ENCODE results near the gene SAMD1. TPM values are rescaled to one million over a fixed set of nuclear protein-coding genes. Genes with fewer than 3 reads are reported as not detected.

The SAMD1 gene
- total and polyA plus RNA-seq, 3 donors from 2014 or later: 34.0 to 72.9 (median 50.6) TPM

DNA sequence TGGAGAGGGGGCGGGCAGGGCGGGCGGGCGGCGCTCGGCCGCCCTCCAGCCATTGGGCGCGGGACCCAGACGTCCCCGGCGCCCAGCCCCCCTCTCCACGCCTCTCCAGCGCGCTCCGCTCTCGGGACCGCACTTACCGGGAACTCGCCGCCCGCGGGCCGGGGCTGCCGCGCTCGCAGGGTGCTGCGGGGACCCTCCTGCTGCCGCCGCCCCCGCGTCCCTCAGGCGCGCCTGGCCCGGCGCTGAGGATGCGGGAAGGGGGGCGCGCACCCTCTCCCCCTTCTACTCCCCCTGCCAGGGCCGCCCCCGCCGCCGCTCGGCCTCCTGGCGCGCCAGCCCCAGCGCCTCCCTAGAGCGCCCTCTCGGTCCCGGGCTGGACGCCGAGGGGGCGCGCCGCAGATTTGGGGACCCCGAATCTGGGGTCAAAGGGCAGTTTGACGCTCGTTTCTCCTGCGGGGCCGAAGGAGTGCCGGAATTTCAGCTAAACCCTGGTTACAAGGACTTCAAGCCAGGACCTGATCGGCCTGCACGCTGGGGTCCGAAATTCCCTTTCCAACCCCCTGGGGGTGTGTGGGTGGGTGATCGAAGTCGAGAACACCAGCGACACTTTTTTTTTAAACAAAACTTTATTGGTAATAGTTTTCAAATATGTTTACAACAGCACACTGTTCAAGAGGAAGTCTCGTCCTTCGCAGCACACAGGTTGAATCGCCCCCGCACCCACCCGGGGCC is 696 bp upstream of the SAMD1 start:
- Histone ChIP-seq H3K36me3 (ENCODE audit: low read depth, missing control alignments) (no peaks in the 10 kb centered on the region), H3K27me3 (no peaks in the 10 kb centered on the region), H3K4me1 (peaks cover 19% of the 10 kb centered on the region), H3K9me3 (no peaks in the 10 kb centered on the region), H3K4me3 (peak overlapping the region; percentile 71 to 82), H3K27ac (peak overlapping the region; percentile 89 to 97)
- intact Hi-C loops (cut with DNase I; ENCODE audit: low total_unique reads): no loop called here
- TF ChIP-seq, protein P1, sequence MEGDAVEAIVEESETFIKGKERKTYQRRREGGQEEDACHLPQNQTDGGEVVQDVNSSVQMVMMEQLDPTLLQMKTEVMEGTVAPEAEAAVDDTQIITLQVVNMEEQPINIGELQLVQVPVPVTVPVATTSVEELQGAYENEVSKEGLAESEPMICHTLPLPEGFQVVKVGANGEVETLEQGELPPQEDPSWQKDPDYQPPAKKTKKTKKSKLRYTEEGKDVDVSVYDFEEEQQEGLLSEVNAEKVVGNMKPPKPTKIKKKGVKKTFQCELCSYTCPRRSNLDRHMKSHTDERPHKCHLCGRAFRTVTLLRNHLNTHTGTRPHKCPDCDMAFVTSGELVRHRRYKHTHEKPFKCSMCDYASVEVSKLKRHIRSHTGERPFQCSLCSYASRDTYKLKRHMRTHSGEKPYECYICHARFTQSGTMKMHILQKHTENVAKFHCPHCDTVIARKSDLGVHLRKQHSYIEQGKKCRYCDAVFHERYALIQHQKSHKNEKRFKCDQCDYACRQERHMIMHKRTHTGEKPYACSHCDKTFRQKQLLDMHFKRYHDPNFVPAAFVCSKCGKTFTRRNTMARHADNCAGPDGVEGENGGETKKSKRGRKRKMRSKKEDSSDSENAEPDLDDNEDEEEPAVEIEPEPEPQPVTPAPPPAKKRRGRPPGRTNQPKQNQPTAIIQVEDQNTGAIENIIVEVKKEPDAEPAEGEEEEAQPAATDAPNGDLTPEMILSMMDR (IDR thresholded peaks at IDR 0.05): peak in 2 of 3 experiments; percentile 0 to 18
- TF ChIP-seq POLR2A (IDR thresholded peaks at IDR 0.05): peak; percentile 40
- no peak for DNase-seq
- WGBS, 2 donors: 0% methylated on average over 26 to 54 of the region's 72 CpGs

DNA sequence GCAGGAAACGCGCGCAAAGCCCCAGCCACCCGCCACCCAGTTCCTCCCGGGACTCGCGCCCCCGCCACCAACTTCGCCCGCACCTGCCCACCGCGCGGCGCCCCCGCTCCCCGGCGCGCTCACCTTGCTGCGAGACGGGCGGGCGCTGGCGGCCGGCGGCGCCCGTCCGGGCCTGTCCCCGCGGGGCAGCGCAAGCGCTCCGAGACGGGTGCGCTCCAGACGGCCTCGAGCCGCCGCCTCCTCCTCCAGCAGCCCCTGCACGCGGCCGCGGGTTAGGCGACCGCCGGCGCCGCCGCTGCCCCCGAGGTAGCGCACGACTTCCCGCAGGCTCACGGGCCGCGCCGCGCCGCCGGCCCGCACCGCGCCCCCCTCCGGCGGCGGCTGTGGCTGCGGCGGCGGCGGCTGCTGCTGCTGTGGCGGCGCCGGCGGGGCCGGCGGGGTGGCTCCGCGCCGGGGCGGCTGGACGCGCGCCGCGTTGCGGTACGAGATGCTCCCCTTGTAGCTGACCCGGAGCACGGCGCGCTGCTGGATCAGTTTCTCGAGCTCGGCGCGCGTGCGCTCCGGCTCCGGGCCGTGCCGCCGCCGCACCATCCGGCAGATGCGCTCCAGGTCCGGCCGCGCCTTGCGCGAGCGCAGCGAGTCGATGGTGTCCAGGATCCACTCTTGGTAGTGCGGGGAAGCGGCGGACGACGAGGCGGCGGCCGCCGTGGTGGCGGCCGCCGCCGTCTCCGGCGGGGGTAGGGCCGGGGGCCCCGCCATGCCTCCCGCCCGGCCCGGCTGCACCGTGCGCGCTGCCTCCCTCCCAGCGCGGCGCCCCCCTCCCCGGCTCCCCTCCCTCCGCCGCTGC is 666 bp downstream of the SAMD1 start:
- DNase-seq: no peak
- H3K9me3 ChIP-seq: no peaks in the 10 kb centered on the region
- 0% methylated on average over 11 to 77 of the region's 142 CpGs for WGBS, 2 donors
- intact Hi-C loops (cut with DNase I; ENCODE audit: low total_unique reads): no loop called here
- peak overlapping the region in 1 of 2 donors; percentile 97 for H3K27ac ChIP-seq
- peaks cover 14% of the 10 kb centered on the region for H3K4me1 ChIP-seq
- TF ChIP-seq, protein P1 (IDR thresholded peaks at IDR 0.05): peak in 2 of 3 experiments; percentile 2 to 24
- no peak for TF ChIP-seq POLR2A (IDR thresholded peaks at IDR 0.05)
- peak overlapping the region; percentile 50 to 71 for H3K4me3 ChIP-seq
- H3K36me3 ChIP-seq (ENCODE audit: low read depth, missing control alignments): no peaks in the 10 kb centered on the region
- no peaks in the 10 kb centered on the region for H3K27me3 ChIP-seq

DNA sequence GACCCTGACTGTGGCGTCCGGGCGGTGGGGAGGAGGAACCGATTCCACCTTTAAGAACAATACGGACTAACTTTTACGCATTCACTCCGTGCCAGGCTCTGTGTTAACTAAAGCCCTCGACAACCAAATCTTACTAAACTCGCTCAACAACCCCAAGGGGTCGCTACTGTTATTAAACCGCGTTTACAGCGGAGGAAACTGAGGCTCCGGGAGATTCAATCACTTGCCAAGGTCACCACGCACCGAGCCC is 1.2 kb downstream of the SAMD1 start:
- no peaks in the 10 kb centered on the region for H3K27me3 ChIP-seq
- peaks cover 12% of the 10 kb centered on the region for H3K4me1 ChIP-seq
- DNase-seq: no peak
- H3K27ac ChIP-seq: peak overlapping the region in 1 of 2 donors; percentile 56
- no peak for TF ChIP-seq POLR2A (IDR thresholded peaks at IDR 0.05)
- TF ChIP-seq, protein P1 (IDR thresholded peaks at IDR 0.05): peak in 1 of 3 experiments; percentile 5
- 8 to 13% methylated on average over 15 to 16 of the region's 16 CpGs for WGBS, 2 donors
- no peaks in the 10 kb centered on the region for H3K36me3 ChIP-seq (ENCODE audit: low read depth, missing control alignments)
- H3K4me3 ChIP-seq: peak overlapping the region; percentile 25 to 71
- H3K9me3 ChIP-seq: no peaks in the 10 kb centered on the region
- intact Hi-C loops (cut with DNase I; ENCODE audit: low total_unique reads): no loop called here

DNA sequence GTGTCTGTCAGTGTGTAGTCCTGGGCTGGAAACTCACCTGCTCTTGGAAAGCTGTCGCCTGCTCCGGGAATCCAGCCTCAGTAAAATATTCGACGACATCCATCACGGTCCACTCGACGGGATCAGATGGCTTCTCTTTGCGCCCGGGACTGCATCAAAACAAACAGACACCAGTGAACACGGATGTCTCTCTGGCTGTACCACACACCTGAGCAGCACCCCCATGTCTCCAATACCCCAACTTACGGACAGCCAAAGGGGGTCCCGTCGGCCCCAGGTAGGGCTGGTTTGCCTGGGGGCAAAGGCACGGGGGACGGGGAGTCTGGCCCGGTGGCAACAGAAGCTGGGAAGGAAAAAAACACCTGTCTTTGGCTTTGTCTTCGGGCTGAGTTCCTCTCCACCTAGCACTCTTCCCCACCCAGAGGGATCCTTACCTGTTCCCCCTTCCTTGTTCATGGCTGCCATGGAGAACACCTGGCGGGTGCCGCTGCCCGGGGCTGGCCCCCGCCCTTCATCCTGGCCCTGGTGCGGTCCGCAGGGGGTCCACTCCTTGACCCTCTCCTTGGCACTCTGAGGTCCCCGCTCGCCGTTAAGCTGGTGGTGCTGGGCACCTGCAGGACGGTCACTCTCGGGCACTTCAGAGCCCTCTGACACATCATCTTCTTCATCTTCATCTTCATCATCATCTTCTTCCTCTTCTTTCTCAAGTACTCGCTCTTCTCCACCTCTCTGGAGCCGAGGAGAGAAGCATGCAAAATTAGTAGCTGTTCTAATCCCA is 1.7 kb downstream of the SAMD1 start:
- Histone ChIP-seq H3K4me3 (peak overlapping the region; percentile 25 to 71), H3K9me3 (no peaks in the 10 kb centered on the region), H3K27ac (peak overlapping the region in 1 of 2 donors; percentile 56), H3K4me1 (peaks cover 12% of the 10 kb centered on the region), H3K27me3 (no peaks in the 10 kb centered on the region), H3K36me3 (ENCODE audit: low read depth, missing control alignments) (no peaks in the 10 kb centered on the region)
- intact Hi-C loops (cut with DNase I; ENCODE audit: low total_unique reads): no loop called here
- TF ChIP-seq, protein P1 (IDR thresholded peaks at IDR 0.05): no peak
- no peak for TF ChIP-seq POLR2A (IDR thresholded peaks at IDR 0.05)
- WGBS, 2 donors: 76% methylated on average over 27 to 30 of the region's 30 CpGs
- DNase-seq: no peak
